ENCODE data around the gene CLSTN3. TPM values are rescaled to one million over a fixed set of nuclear protein-coding genes. Genes with fewer than 3 reads are reported as not detected.

CLSTN3 gene
- total RNA-seq, 4 donors from 2014 or later: 18.0 to 53.4 (median 37.3) TPM

DNA sequence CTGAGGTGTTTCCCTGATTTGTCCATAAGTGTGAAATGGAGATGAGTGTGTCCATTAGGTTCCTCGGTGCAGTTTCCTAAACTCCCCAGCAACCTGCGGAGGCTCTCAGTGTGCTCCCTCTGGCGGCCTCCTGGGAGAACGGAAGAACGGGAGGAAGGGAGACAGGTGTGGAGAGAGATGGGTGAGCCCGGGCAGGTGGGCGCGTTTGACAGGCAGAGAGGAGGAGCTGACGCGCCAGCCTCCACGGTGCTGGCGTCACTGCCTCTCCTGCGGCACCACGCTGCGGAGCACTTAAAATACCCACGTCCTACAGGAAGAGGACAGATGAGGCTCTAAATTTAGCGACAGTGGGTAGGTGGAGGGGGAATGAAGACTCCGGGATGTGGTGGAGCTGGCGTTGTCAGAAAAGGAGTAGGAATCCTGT is 32.5 kb downstream of the CLSTN3 start:
- H3K27me3 ChIP-seq: no peaks in the 10 kb centered on the region
- peaks cover 0 to 6% of the 10 kb centered on the region in 2 donors for H3K4me1 ChIP-seq
- H3K9me3 ChIP-seq: no peaks in the 10 kb centered on the region
- WGBS, 2 donors: 1 to 5% methylated on average over 17 to 19 of the region's 19 CpGs
- peak; percentile 47 to 58 for DNase-seq
- peaks cover 0 to 4% of the 10 kb centered on the region in 2 donors for H3K36me3 ChIP-seq
- intact Hi-C loops (cut with DNase I): no loop called here
- TF ChIP-seq, protein P1, sequence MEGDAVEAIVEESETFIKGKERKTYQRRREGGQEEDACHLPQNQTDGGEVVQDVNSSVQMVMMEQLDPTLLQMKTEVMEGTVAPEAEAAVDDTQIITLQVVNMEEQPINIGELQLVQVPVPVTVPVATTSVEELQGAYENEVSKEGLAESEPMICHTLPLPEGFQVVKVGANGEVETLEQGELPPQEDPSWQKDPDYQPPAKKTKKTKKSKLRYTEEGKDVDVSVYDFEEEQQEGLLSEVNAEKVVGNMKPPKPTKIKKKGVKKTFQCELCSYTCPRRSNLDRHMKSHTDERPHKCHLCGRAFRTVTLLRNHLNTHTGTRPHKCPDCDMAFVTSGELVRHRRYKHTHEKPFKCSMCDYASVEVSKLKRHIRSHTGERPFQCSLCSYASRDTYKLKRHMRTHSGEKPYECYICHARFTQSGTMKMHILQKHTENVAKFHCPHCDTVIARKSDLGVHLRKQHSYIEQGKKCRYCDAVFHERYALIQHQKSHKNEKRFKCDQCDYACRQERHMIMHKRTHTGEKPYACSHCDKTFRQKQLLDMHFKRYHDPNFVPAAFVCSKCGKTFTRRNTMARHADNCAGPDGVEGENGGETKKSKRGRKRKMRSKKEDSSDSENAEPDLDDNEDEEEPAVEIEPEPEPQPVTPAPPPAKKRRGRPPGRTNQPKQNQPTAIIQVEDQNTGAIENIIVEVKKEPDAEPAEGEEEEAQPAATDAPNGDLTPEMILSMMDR (IDR thresholded peaks at IDR 0.05): peak; percentile 33 to 72 (median 51)
- no peak for TF ChIP-seq POLR2A (IDR thresholded peaks at IDR 0.05)
- no peak overlapping the region for H3K27ac ChIP-seq
- no peak overlapping the region for H3K4me3 ChIP-seq (replicated peaks in 1 of 3)

DNA sequence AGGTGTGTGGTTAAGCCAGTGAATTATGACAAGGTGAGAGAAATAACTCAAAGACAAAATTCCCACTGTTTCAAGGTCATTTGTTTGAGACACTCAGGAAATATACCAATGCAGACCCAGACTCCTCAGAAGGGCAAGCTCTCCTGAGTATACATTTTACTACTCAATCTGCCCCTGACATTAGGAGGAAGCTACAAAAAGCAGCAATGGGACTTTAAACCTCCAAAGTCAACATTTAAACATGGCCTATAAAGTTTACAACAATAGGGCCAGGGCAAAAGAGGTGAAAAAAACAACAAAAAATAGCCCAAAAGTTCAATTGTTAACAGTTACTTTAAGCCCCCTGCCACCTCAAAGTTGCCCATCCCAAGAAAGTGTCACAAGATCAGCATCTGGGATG is 39.8 kb downstream of the CLSTN3 start:
- no peak for TF ChIP-seq POLR2A (IDR thresholded peaks at IDR 0.05)
- TF ChIP-seq, protein P1 (IDR thresholded peaks at IDR 0.05): no peak
- Histone ChIP-seq H3K9me3 (no peaks in the 10 kb centered on the region), H3K4me3 (replicated peaks in 1 of 3) (no peak overlapping the region), H3K27ac (no peak overlapping the region), H3K4me1 (no peaks in the 10 kb centered on the region), H3K27me3 (no peaks in the 10 kb centered on the region), H3K36me3 (no peaks in the 10 kb centered on the region)
- no peak for DNase-seq
- intact Hi-C loops (cut with DNase I): no loop called here

DNA sequence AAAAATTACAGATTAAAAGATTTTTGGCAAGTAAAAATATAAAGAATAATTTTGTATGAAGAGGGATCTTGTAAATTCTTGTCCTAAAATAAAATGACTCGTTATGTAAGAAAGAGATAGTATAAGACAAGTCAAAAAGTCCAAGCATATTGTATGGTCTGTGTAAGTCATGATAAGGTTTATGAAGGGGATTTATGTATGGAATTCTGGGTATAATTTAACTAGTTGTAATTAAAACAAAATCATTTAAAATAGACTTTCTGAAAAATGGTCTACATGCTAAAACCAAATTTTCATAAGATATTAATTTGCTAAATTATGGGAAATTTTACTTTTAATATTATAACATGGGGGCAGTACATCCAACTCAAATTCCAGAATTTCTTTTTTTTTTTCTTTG is 41.7 kb downstream of the CLSTN3 start:
- DNase-seq: no peak
- Histone ChIP-seq H3K27me3 (no peaks in the 10 kb centered on the region), H3K9me3 (no peaks in the 10 kb centered on the region), H3K36me3 (no peaks in the 10 kb centered on the region), H3K27ac (no peak overlapping the region), H3K4me3 (replicated peaks in 1 of 3) (no peak overlapping the region), H3K4me1 (no peaks in the 10 kb centered on the region)
- 64 to 67% methylated on average over 1 of the region's 1 CpG for WGBS, 2 donors
- intact Hi-C loops (cut with DNase I): no loop called here
- TF ChIP-seq, protein P1 (IDR thresholded peaks at IDR 0.05): no peak
- no peak for TF ChIP-seq POLR2A (IDR thresholded peaks at IDR 0.05)

DNA sequence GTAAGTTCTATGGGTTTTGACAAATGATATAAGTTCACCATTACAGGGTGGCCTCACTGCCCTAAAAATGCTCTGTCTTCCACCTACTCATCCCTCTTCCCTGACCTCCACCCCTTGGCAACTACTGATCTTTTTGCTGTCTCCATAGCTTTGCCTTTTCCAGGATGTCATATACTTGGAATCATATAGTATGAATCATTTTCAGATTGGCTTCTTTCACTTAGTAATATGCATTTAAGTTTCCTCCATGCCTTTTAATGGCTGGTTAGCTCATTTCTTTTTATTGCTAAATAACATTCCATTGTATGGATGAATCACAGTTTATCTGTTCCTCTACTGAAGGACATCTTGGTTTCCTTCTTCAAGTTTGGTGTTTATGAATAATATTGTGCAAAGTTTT is 45.3 kb downstream of the CLSTN3 start:
- DNase-seq: no peak
- intact Hi-C loops (cut with DNase I): no loop called here
- no peak overlapping the region for H3K4me3 ChIP-seq (replicated peaks in 1 of 3)
- no peaks in the 10 kb centered on the region for H3K9me3 ChIP-seq
- H3K27me3 ChIP-seq: no peaks in the 10 kb centered on the region
- TF ChIP-seq, protein P1 (IDR thresholded peaks at IDR 0.05): no peak
- no peak for TF ChIP-seq POLR2A (IDR thresholded peaks at IDR 0.05)
- H3K27ac ChIP-seq: no peak overlapping the region
- no peaks in the 10 kb centered on the region for H3K4me1 ChIP-seq
- H3K36me3 ChIP-seq: no peaks in the 10 kb centered on the region

DNA sequence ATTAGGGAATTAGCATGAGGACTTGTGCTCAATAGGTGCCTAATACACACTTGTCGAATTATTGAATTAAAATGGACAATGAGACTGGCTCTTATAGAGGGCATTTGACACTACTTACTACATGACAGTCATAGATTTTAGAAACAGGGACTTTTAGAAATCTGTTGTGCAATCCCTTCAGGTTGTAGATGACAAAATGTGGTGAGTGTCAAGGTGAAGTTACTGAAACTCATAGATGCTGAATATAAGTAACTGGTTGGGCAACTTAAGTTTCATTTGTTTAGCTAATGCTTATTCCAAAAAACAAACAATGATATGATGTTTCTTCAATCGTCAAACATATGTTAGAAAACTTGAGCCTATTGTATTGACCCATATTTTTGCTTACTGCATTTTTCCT is 46.4 kb downstream of the CLSTN3 start:
- H3K27ac ChIP-seq: no peak overlapping the region
- H3K27me3 ChIP-seq: no peaks in the 10 kb centered on the region
- H3K36me3 ChIP-seq: no peaks in the 10 kb centered on the region
- no peaks in the 10 kb centered on the region for H3K9me3 ChIP-seq
- no peak for DNase-seq
- TF ChIP-seq, protein P1 (IDR thresholded peaks at IDR 0.05): no peak
- no peak for TF ChIP-seq POLR2A (IDR thresholded peaks at IDR 0.05)
- WGBS, 2 donors: 67 to 71% methylated on average over 2 of the region's 2 CpGs
- no peaks in the 10 kb centered on the region for H3K4me1 ChIP-seq
- H3K4me3 ChIP-seq (replicated peaks in 1 of 3): no peak overlapping the region
- intact Hi-C loops (cut with DNase I): no loop called here

All from thyroid gland (tissue), 4 donors.